HAP-1 (cell line): ENCODE data around the gene PTPRN2.
A peak's percentile ranks its signal among the peaks of the same experiment; 100 is the strongest.

Experiments
- DNase-seq, 2 experiments: peaks; one replicate each; pipeline ENCODE4 v3.0.0-alpha.2; 2016 to 2020; ENCODE audit warnings: low spot score in 2 of 2
- H3K27me3 ChIP-seq: fragments of 250-450 bp; sonication (Bioruptor Pico); 2 replicates; pipeline ENCODE4 v1.5.1; 2020; ENCODE audit warnings: low read depth, mild to moderate bottlenecking, moderate library complexity
- H3K36me3 ChIP-seq: fragments of 250-450 bp; sonication (Bioruptor Pico); replicated peaks from 2 replicates; pipeline ENCODE4 v1.5.1; 2020; ENCODE audit warnings: mild to moderate bottlenecking
- H3K4me1 ChIP-seq: fragments of 250-450 bp; sonication (Bioruptor Pico); 2 replicates; pipeline ENCODE4 v1.5.1; 2020; ENCODE audit warnings: mild to moderate bottlenecking
- H3K4me3 ChIP-seq: fragments of 250-450 bp; sonication (Bioruptor Pico); 2 replicates; pipeline ENCODE4 v1.5.1; 2020; ENCODE audit warnings: mild to moderate bottlenecking, moderate library complexity
- H3K9me3 ChIP-seq: fragments of 250-450 bp; sonication (Bioruptor Pico); 2 replicates; pipeline ENCODE4 v1.5.1; 2020; ENCODE audit warnings: mild to moderate bottlenecking, moderate library complexity
- in situ Hi-C: fragments of 300-500 bp; cut with MboI; formaldehyde crosslinking; loops from 3 replicates; pipeline ENCODE4 v1.14.3; 2020; ENCODE audit warnings: low sequenced_read_pairs, inconsistent platforms, mixed read lengths

The PTPRN2 gene

GRCh38 chr7:158563051-158563450 lies 24.6 kb downstream of the PTPRN2 start:
- in situ Hi-C loops, result no loop called here

GRCh38 chr7:158562517-158562916 lies 25.1 kb downstream of the PTPRN2 start:
- DNase-seq, result peak in 1 of 2 experiments; percentile 12
- Histone ChIP-seq H3K9me3 (no peaks in the 10 kb centered on the region), H3K27me3 (peaks cover 2% of the 10 kb centered on the region; the same call in 1 of the 2 replicates)

More at GRCh38 chr7:158563051-158563450, 24.6 kb downstream of the PTPRN2 start:
- no peak for DNase-seq
- Histone ChIP-seq H3K4me3 (no peak overlapping the region), H3K36me3 (no peaks in the 10 kb centered on the region), H3K27me3 (peaks cover 2% of the 10 kb centered on the region; the same call in 1 of the 2 replicates), H3K9me3 (no peaks in the 10 kb centered on the region), H3K4me1 (no peaks in the 10 kb centered on the region)

GRCh38 chr7:158561659-158562058 lies 26.0 kb downstream of the PTPRN2 start:
- Histone ChIP-seq H3K4me3 (no peak overlapping the region), H3K9me3 (no peaks in the 10 kb centered on the region), H3K36me3 (no peaks in the 10 kb centered on the region), H3K4me1 (no peaks in the 10 kb centered on the region), H3K27me3 (peaks cover 2% of the 10 kb centered on the region; the same call in 1 of the 2 replicates)
- in situ Hi-C loops, result no loop called here
- no peak for DNase-seq

More at GRCh38 chr7:158562517-158562916, 25.1 kb downstream of the PTPRN2 start:
- in situ Hi-C loops, result no loop called here
- Histone ChIP-seq H3K4me3 (no peak overlapping the region), H3K4me1 (no peaks in the 10 kb centered on the region), H3K36me3 (no peaks in the 10 kb centered on the region)

GRCh38 chr7:158560386-158560785 lies 27.2 kb downstream of the PTPRN2 start:
- peaks cover 2% of the 10 kb centered on the region; the same call in 1 of the 2 replicates for H3K27me3 ChIP-seq
- H3K4me3 ChIP-seq, result no peak overlapping the region
- H3K4me1 ChIP-seq, result no peaks in the 10 kb centered on the region
- no peaks in the 10 kb centered on the region for H3K9me3 ChIP-seq
- no peaks in the 10 kb centered on the region for H3K36me3 ChIP-seq
- in situ Hi-C loops, result no loop called here
- no peak for DNase-seq

- in situ Hi-C loops, result no loop called here
- Histone ChIP-seq H3K4me1 (no peaks in the 10 kb centered on the region), H3K27me3 (peaks cover 2% of the 10 kb centered on the region; the same call in 1 of the 2 replicates), H3K4me3 (no peak overlapping the region), H3K9me3 (no peaks in the 10 kb centered on the region), H3K36me3 (no peaks in the 10 kb centered on the region)
- DNase-seq, result no peak
Observed at GRCh38 chr7:158559356-158559755, 28.3 kb downstream of the PTPRN2 start.

- Histone ChIP-seq H3K4me1 (no peaks in the 10 kb centered on the region), H3K27me3 (peaks cover 2% of the 10 kb centered on the region; the same call in 1 of the 2 replicates), H3K9me3 (no peaks in the 10 kb centered on the region), H3K36me3 (no peaks in the 10 kb centered on the region), H3K4me3 (no peak overlapping the region)
- in situ Hi-C loops, result no loop called here
- DNase-seq, result no peak
Observed at GRCh38 chr7:158558816-158559215, 28.8 kb downstream of the PTPRN2 start.

GRCh38 chr7:158557441-158557755 lies 30.2 kb downstream of the PTPRN2 start:
- in situ Hi-C loops, result no loop called here

GRCh38 chr7:158556721-158557440 lies 30.7 kb downstream of the PTPRN2 start:
- H3K27me3 ChIP-seq, result peaks cover 2% of the 10 kb centered on the region; the same call in 1 of the 2 replicates
- in situ Hi-C loops, result no loop called here
- H3K4me1 ChIP-seq, result no peaks in the 10 kb centered on the region
- DNase-seq, result no peak
- no peak overlapping the region for H3K4me3 ChIP-seq
- no peaks in the 10 kb centered on the region for H3K36me3 ChIP-seq
- no peaks in the 10 kb centered on the region for H3K9me3 ChIP-seq

More at GRCh38 chr7:158557441-158557755, 30.2 kb downstream of the PTPRN2 start:
- no peak for DNase-seq
- Histone ChIP-seq H3K27me3 (peaks cover 2% of the 10 kb centered on the region; the same call in 1 of the 2 replicates), H3K36me3 (no peaks in the 10 kb centered on the region), H3K4me3 (no peak overlapping the region), H3K9me3 (no peaks in the 10 kb centered on the region), H3K4me1 (no peaks in the 10 kb centered on the region)

GRCh38 chr7:158555034-158555520 lies 32.5 kb downstream of the PTPRN2 start:
- no peaks in the 10 kb centered on the region for H3K36me3 ChIP-seq
- H3K4me3 ChIP-seq, result no peak overlapping the region
- H3K4me1 ChIP-seq, result no peaks in the 10 kb centered on the region
- no peak for DNase-seq
- H3K27me3 ChIP-seq, result no peaks in the 10 kb centered on the region
- in situ Hi-C loops, result no loop called here
- no peaks in the 10 kb centered on the region for H3K9me3 ChIP-seq

- H3K27me3 ChIP-seq, result no peaks in the 10 kb centered on the region
- H3K36me3 ChIP-seq, result no peaks in the 10 kb centered on the region
- no peaks in the 10 kb centered on the region for H3K4me1 ChIP-seq
- in situ Hi-C loops, result no loop called here
- no peak for DNase-seq
- no peak overlapping the region for H3K4me3 ChIP-seq
- no peaks in the 10 kb centered on the region for H3K9me3 ChIP-seq
Observed at GRCh38 chr7:158550886-158551452, 36.7 kb downstream of the PTPRN2 start.

- Histone ChIP-seq H3K36me3 (no peaks in the 10 kb centered on the region), H3K9me3 (no peaks in the 10 kb centered on the region), H3K27me3 (no peaks in the 10 kb centered on the region), H3K4me3 (no peak overlapping the region), H3K4me1 (no peaks in the 10 kb centered on the region)
- DNase-seq, result no peak
- in situ Hi-C loops, result no loop called here
Observed at GRCh38 chr7:158550394-158550700, 37.3 kb downstream of the PTPRN2 start.

- Histone ChIP-seq H3K9me3 (no peaks in the 10 kb centered on the region), H3K4me3 (no peak overlapping the region), H3K36me3 (no peaks in the 10 kb centered on the region), H3K27me3 (no peaks in the 10 kb centered on the region), H3K4me1 (no peaks in the 10 kb centered on the region)
- DNase-seq, result no peak
- in situ Hi-C loops, result no loop called here
Observed at GRCh38 chr7:158549616-158550393, 37.8 kb downstream of the PTPRN2 start.

- no peaks in the 10 kb centered on the region for H3K4me1 ChIP-seq
- no peaks in the 10 kb centered on the region for H3K36me3 ChIP-seq
- no peak for DNase-seq
- no peaks in the 10 kb centered on the region for H3K9me3 ChIP-seq
- in situ Hi-C loops, result no loop called here
- H3K27me3 ChIP-seq, result no peaks in the 10 kb centered on the region
- H3K4me3 ChIP-seq, result no peak overlapping the region
Observed at GRCh38 chr7:158549176-158549615, 38.4 kb downstream of the PTPRN2 start.

GRCh38 chr7:158548726-158549125 lies 38.9 kb downstream of the PTPRN2 start:
- in situ Hi-C loops, result no loop called here
- DNase-seq, result no peak
- Histone ChIP-seq H3K4me1 (no peaks in the 10 kb centered on the region), H3K36me3 (no peaks in the 10 kb centered on the region), H3K4me3 (no peak overlapping the region), H3K9me3 (no peaks in the 10 kb centered on the region), H3K27me3 (no peaks in the 10 kb centered on the region)
